Measurements from ENCODE around the gene CHP2. TPM values are rescaled to one million over a fixed set of nuclear protein-coding genes. Genes with fewer than 3 reads are reported as not detected.

CHP2 gene
- total and polyA plus RNA-seq, 9 of the 15 experiments (the other 6 are each of a cell fraction or from before 2014, with no cell fraction given): 0.23 to 1.1 (median 0.80) TPM

DNA sequence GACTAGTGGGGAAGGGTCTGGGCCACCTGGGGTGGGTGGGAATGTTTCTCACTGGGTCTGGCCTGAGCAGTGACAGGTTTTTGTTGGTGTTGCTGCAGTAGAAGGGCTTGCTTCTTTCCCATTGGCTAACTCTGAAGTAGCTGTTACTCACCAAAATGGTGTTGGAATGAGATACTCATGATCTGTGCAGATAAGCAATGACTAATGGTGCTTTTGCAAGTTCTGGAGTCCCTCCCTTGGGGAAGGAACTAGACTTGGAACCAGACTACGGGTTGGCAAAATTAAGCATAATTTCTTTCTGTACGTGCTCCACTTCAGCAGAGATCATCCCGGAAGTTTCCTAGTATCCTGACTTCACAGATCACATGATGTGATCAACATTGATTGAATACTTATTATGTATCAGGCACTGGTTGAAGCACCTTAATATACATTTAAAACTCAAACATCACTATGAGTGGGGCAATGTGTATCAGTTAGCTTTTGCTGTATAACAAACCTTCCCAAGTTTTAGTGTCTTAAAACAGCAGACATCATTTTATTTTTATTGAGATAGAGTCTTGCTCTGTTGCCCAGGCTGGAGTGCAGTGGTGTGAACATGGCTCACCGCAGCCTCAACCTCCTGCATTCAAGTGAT is 30.1 kb downstream of the CHP2 start (continued):
- TF ChIP-seq, protein P1, sequence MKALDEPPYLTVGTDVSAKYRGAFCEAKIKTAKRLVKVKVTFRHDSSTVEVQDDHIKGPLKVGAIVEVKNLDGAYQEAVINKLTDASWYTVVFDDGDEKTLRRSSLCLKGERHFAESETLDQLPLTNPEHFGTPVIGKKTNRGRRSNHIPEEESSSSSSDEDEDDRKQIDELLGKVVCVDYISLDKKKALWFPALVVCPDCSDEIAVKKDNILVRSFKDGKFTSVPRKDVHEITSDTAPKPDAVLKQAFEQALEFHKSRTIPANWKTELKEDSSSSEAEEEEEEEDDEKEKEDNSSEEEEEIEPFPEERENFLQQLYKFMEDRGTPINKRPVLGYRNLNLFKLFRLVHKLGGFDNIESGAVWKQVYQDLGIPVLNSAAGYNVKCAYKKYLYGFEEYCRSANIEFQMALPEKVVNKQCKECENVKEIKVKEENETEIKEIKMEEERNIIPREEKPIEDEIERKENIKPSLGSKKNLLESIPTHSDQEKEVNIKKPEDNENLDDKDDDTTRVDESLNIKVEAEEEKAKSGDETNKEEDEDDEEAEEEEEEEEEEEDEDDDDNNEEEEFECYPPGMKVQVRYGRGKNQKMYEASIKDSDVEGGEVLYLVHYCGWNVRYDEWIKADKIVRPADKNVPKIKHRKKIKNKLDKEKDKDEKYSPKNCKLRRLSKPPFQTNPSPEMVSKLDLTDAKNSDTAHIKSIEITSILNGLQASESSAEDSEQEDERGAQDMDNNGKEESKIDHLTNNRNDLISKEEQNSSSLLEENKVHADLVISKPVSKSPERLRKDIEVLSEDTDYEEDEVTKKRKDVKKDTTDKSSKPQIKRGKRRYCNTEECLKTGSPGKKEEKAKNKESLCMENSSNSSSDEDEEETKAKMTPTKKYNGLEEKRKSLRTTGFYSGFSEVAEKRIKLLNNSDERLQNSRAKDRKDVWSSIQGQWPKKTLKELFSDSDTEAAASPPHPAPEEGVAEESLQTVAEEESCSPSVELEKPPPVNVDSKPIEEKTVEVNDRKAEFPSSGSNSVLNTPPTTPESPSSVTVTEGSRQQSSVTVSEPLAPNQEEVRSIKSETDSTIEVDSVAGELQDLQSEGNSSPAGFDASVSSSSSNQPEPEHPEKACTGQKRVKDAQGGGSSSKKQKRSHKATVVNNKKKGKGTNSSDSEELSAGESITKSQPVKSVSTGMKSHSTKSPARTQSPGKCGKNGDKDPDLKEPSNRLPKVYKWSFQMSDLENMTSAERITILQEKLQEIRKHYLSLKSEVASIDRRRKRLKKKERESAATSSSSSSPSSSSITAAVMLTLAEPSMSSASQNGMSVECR (CRISPR knock-in tag; IDR thresholded peaks at IDR 0.05): no peak
- TF ChIP-seq, protein P2, sequence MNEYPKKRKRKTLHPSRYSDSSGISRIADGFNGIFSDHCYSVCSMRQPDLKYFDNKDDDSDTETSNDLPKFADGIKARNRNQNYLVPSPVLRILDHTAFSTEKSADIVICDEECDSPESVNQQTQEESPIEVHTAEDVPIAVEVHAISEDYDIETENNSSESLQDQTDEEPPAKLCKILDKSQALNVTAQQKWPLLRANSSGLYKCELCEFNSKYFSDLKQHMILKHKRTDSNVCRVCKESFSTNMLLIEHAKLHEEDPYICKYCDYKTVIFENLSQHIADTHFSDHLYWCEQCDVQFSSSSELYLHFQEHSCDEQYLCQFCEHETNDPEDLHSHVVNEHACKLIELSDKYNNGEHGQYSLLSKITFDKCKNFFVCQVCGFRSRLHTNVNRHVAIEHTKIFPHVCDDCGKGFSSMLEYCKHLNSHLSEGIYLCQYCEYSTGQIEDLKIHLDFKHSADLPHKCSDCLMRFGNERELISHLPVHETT (CRISPR knock-in tag; conservative IDR thresholded peaks at IDR 0.05 in 1 of 2, IDR thresholded peaks at IDR 0.05 in 1 of 2): no peak
- TF ChIP-seq CBX8 (IDR thresholded peaks at IDR 0.05; ENCODE audit: borderline replicate concordance, extremely low read depth, low read depth, low read length, poor library complexity, severe bottlenecking): no peak
- no peak for TF ChIP-seq ZNF589 (CRISPR knock-in tag; IDR thresholded peaks at IDR 0.05; ENCODE audit: low read depth)
- TF ChIP-seq ZNF551 (CRISPR knock-in tag; IDR thresholded peaks at IDR 0.05): no peak
- TF ChIP-seq SRF (CRISPR knock-in tag; IDR thresholded peaks at IDR 0.05): peak in 1 of 2 experiments; percentile 32; a peak in 1 of 4 replicates
- TF ChIP-seq KAT8 (IDR thresholded peaks at IDR 0.05; ENCODE audit: low read depth): no peak
- TF ChIP-seq ETS2 (tag; IDR thresholded peaks at IDR 0.05; ENCODE audit: borderline replicate concordance, poor library complexity, severe bottlenecking): no peak
- TF ChIP-seq ZNF699 (CRISPR knock-in tag; IDR thresholded peaks at IDR 0.05; ENCODE audit: insufficient replicate concordance): no peak
- TF ChIP-seq SIRT6 (IDR thresholded peaks at IDR 0.05; ENCODE audit: low read depth, low read length): no peak
- 0 out of 2 replicates have a peak, but pooled peaks have one; percentile 50 for TF ChIP-seq PML (IDR thresholded peaks at IDR 0.05; ENCODE audit: low read length)
- peak; percentile 81 for TF ChIP-seq SMARCC2 (IDR thresholded peaks at IDR 0.05; ENCODE audit: low read depth)
- no peak for TF ChIP-seq SLC30A9 (CRISPR knock-in tag; IDR thresholded peaks at IDR 0.05)
- TF ChIP-seq, protein P3, sequence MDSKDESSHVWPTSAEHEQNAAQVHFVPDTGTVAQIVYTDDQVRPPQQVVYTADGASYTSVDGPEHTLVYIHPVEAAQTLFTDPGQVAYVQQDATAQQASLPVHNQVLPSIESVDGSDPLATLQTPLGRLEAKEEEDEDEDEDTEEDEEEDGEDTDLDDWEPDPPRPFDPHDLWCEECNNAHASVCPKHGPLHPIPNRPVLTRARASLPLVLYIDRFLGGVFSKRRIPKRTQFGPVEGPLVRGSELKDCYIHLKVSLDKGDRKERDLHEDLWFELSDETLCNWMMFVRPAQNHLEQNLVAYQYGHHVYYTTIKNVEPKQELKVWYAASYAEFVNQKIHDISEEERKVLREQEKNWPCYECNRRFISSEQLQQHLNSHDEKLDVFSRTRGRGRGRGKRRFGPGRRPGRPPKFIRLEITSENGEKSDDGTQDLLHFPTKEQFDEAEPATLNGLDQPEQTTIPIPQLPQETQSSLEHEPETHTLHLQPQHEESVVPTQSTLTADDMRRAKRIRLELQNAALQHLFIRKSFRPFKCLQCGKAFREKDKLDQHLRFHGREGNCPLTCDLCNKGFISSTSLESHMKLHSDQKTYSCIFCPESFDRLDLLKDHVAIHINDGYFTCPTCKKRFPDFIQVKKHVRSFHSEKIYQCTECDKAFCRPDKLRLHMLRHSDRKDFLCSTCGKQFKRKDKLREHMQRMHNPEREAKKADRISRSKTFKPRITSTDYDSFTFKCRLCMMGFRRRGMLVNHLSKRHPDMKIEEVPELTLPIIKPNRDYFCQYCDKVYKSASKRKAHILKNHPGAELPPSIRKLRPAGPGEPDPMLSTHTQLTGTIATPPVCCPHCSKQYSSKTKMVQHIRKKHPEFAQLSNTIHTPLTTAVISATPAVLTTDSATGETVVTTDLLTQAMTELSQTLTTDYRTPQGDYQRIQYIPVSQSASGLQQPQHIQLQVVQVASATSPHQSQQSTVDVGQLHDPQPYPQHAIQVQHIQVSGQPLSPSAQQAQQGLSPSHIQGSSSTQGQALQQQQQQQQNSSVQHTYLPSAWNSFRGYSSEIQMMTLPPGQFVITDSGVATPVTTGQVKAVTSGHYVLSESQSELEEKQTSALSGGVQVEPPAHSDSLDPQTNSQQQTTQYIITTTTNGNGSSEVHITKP (IDR thresholded peaks at IDR 0.05; ENCODE audit: partially characterized antibody): no peak
- 0 out of 2 replicates have a peak, but pooled peaks have one; percentile 38 for TF ChIP-seq ILF3 (IDR thresholded peaks at IDR 0.05; ENCODE audit: borderline replicate concordance)
- TF ChIP-seq SOX6 (IDR thresholded peaks at IDR 0.05): peak; percentile 27; the same call in 1 of the 2 replicates

Measured in K562 (cell line).